ENCODE measurements around the gene PRRC2B. TPM values are rescaled to one million over a fixed set of nuclear protein-coding genes. Genes with fewer than 3 reads are reported as not detected.

Gene PRRC2B
- total and polyA plus RNA-seq, 2 of the 13 experiments (the other 11 are each of a cell fraction or from before 2014, with no cell fraction given): 20.8 to 37.4 TPM

- TF ChIP-seq ZNF142 (CRISPR knock-in tag; IDR thresholded peaks at IDR 0.05) (no peak), HNF4G (IDR thresholded peaks at IDR 0.05; ENCODE audit: borderline replicate concordance, low read depth, low read length) (no peak), HNF4G (CRISPR knock-in tag; IDR thresholded peaks at IDR 0.05; ENCODE audit: borderline replicate concordance, low read depth) (no peak), ZNF251 (CRISPR knock-in tag; IDR thresholded peaks at IDR 0.05) (no peak), CREBL2 (CRISPR knock-in tag; IDR thresholded peaks at IDR 0.05; ENCODE audit: borderline replicate concordance) (no peak), ZNF329 (CRISPR knock-in tag; IDR thresholded peaks at IDR 0.05; ENCODE audit: low read depth) (no peak)
Observed at GRCh38 chr9:131475111-131475955, 81.4 kb downstream of the PRRC2B start (continued).
